Measurements from ENCODE around the gene MAPK11.

DNA sequence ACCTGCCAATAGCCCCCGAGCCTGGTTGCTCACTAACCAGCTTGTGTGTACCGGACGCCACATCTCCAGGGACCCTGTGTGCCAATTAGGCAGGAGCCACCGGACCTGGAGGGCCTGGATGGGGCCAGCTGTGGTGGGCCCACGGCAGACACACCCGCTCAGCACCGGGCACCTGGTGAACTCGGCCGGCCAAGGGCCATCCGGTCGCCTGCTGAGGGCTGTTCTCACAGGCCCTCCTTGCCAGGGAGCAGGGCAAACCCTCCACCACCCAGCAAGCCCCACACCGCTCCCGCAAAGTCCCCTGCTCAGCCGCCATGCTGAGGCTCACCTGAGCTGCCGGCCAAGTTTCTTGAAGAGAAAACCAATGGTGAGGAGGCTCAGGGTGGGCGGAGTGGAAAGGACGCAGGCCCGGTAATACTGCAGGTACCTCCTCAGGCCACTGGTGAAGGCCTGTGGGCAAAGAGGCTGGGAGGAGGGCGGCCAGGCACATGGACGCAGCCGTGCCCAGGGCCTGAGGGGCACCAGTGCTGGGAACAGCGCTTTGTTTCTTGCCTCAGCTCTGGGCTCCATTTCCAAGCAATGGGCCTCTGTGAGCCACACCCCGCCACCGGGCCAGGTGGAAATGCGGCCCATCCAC is 42.5 kb downstream of the MAPK11 start:
- TF ChIP-seq, protein P1, sequence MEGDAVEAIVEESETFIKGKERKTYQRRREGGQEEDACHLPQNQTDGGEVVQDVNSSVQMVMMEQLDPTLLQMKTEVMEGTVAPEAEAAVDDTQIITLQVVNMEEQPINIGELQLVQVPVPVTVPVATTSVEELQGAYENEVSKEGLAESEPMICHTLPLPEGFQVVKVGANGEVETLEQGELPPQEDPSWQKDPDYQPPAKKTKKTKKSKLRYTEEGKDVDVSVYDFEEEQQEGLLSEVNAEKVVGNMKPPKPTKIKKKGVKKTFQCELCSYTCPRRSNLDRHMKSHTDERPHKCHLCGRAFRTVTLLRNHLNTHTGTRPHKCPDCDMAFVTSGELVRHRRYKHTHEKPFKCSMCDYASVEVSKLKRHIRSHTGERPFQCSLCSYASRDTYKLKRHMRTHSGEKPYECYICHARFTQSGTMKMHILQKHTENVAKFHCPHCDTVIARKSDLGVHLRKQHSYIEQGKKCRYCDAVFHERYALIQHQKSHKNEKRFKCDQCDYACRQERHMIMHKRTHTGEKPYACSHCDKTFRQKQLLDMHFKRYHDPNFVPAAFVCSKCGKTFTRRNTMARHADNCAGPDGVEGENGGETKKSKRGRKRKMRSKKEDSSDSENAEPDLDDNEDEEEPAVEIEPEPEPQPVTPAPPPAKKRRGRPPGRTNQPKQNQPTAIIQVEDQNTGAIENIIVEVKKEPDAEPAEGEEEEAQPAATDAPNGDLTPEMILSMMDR (IDR thresholded peaks at IDR 0.05): no peak
- TF ChIP-seq POLR2A (IDR thresholded peaks at IDR 0.05): no peak

All from right lobe of liver (tissue), 4 donors.